HG02763 (cell line): ENCODE data around the gene NASP.

ENCODE experiments used
- ATAC-seq: cut with Tn5 transposase; IDR thresholded peaks from one replicate; pipeline ENCODE4 v1.9.1; 2021; ENCODE audit warnings: mild to moderate bottlenecking, moderate library complexity; ENCODE audit not compliant: unreplicated experiment

NASP gene

GRCh38 chr1:45619149-45619921 lies 35.5 kb downstream of the NASP start:
- no peak for ATAC-seq

- ATAC-seq: no peak
Observed at GRCh38 chr1:45620588-45621500, 37.0 kb downstream of the NASP start.

GRCh38 chr1:45621501-45621836 lies 37.6 kb downstream of the NASP start:
- no peak for ATAC-seq

- no peak for ATAC-seq
Observed at GRCh38 chr1:45621895-45622523, 38.2 kb downstream of the NASP start.

- ATAC-seq: no peak
Observed at GRCh38 chr1:45622524-45623394, 38.9 kb downstream of the NASP start.

GRCh38 chr1:45623972-45624371 lies 40.1 kb downstream of the NASP start, which contains the start of gene CCDC17:
Gene CCDC17, minus strand, starts transcription at chr1:45624054. Its CDS starts 145 bp downstream, at chr1:45623909.
- ATAC-seq: no peak

GRCh38 chr1:45629035-45629434 lies 45.2 kb downstream of the NASP start:
- ATAC-seq: no peak

GRCh38 chr1:45630429-45630828 lies 46.6 kb downstream of the NASP start:
- ATAC-seq: no peak

- ATAC-seq: no peak
Observed at GRCh38 chr1:45635211-45635610, 51.4 kb downstream of the NASP start.

- no peak for ATAC-seq
Observed at GRCh38 chr1:45640293-45640692, 56.5 kb downstream of the NASP start.

GRCh38 chr1:45643321-45643720 lies 59.5 kb downstream of the NASP start:
- ATAC-seq: no peak

GRCh38 chr1:45643978-45644377 lies 60.1 kb downstream of the NASP start:
- ATAC-seq: no peak

- ATAC-seq: no peak
Observed at GRCh38 chr1:45644661-45645060, 60.8 kb downstream of the NASP start.

- no peak for ATAC-seq
Observed at GRCh38 chr1:45647248-45648021, 63.6 kb downstream of the NASP start.

GRCh38 chr1:45654540-45655280 lies 70.9 kb downstream of the NASP start:
- no peak for ATAC-seq

- ATAC-seq: no peak
Observed at GRCh38 chr1:45656573-45657226, 72.9 kb downstream of the NASP start.

GRCh38 chr1:45658171-45658570 lies 74.3 kb downstream of the NASP start:
- no peak for ATAC-seq

- no peak for ATAC-seq
Observed at GRCh38 chr1:45659222-45659621, 75.4 kb downstream of the NASP start.

GRCh38 chr1:45660336-45660735 lies 76.5 kb downstream of the NASP start:
- no peak for ATAC-seq
